GM23338 (cell line): ENCODE results near the gene LIN7C. TPM values are rescaled to one million over a fixed set of nuclear protein-coding genes. Genes with fewer than 3 reads are reported as not detected.

Experiments used
- ATAC-seq: fragments of 200-7000 bp; cut with Tn5 transposase; 3 replicates; pipeline ENCODE4 v1.9.1; 2020
- DNase-seq: peaks from one replicate; pipeline ENCODE4 v3.0.0-alpha.2; 2015; ENCODE audit warnings: low spot score
- H2AFZ ChIP-seq: fragments of 200-600 bp; sonication (generic); 2 replicates; pipeline ENCODE4 v1.8.0; 2016; ENCODE audit warnings: antibody characterized with exemption, mild to moderate bottlenecking, moderate library complexity
- H3F3A ChIP-seq: fragments of 200-600 bp; sonication (generic); replicated peaks from 2 replicates; pipeline ENCODE4 v1.8.0; 2017; ENCODE audit warnings: antibody characterized with exemption, mixed run types, low read depth
- H3K27ac ChIP-seq: fragments of 200-600 bp; sonication (generic); 2 replicates; pipeline ENCODE4 v1.6.1; 2016; ENCODE audit warnings: low read depth
- H3K27me3 ChIP-seq: fragments of 200-600 bp; sonication (generic); 2 replicates; pipeline ENCODE4 v1.8.0; 2016; ENCODE audit warnings: mild to moderate bottlenecking, mixed run types, moderate library complexity; ENCODE audit not compliant: insufficient read depth
- H3K36me3 ChIP-seq: fragments of 200-600 bp; sonication (generic); 2 replicates; pipeline ENCODE4 v1.8.0; 2016; ENCODE audit warnings: mild to moderate bottlenecking; ENCODE audit not compliant: insufficient read depth
- H3K4me1 ChIP-seq: fragments of 200-600 bp; sonication (generic); 2 replicates; pipeline ENCODE4 v1.8.0; 2016; ENCODE audit warnings: mild to moderate bottlenecking, moderate library complexity; ENCODE audit not compliant: insufficient read depth
- H3K4me2 ChIP-seq: fragments of 200-600 bp; sonication (generic); 2 replicates; pipeline ENCODE4 v1.7.1; 2017; ENCODE audit warnings: mixed run types
- H3K4me3 ChIP-seq: fragments of 200-600 bp; sonication (generic); 2 replicates; pipeline ENCODE4 v1.6.1; 2016; ENCODE audit warnings: mixed run types
- H3K79me2 ChIP-seq: fragments of 200-600 bp; sonication (generic); replicated peaks from 2 replicates; pipeline ENCODE4 v1.8.0; 2017; ENCODE audit warnings: mild to moderate bottlenecking; ENCODE audit not compliant: insufficient read depth
- H3K9me2 ChIP-seq: fragments of 200-600 bp; sonication (generic); 2 replicates; pipeline ENCODE4 v1.8.0; 2017; ENCODE audit not compliant: insufficient read depth
- H4K20me1 ChIP-seq: fragments of 200-600 bp; sonication (generic); replicated peaks from 2 replicates; pipeline ENCODE4 v1.8.0; 2017; ENCODE audit warnings: mild to moderate bottlenecking; ENCODE audit not compliant: insufficient read depth
- H3K27ac Mint-ChIP-seq: 2 replicates; pipeline ENCODE4 v1.8.0; 2020; ENCODE audit warnings: inconsistent platforms, mild to moderate bottlenecking, moderate library complexity, mixed read lengths
- H3K27me3 Mint-ChIP-seq: 3 replicates; pipeline ENCODE4 v1.8.0; 2022; ENCODE audit warnings: low read depth, mild to moderate bottlenecking, moderate library complexity, mixed read lengths, inconsistent platforms; ENCODE audit not compliant: insufficient read depth, poor library complexity
- H3K36me3 Mint-ChIP-seq: 3 replicates; pipeline ENCODE4 v1.8.0; 2021; ENCODE audit warnings: low read depth, mild to moderate bottlenecking, inconsistent platforms, moderate library complexity, mixed read lengths
- H3K4me1 Mint-ChIP-seq: 3 replicates; pipeline ENCODE4 v1.8.0; 2020; ENCODE audit warnings: mild to moderate bottlenecking, inconsistent platforms, mixed read lengths
- H3K4me3 Mint-ChIP-seq: 3 replicates; pipeline ENCODE4 v1.8.0; 2021; ENCODE audit warnings: moderate library complexity, mild to moderate bottlenecking, inconsistent platforms, mixed read lengths
- H3K9me3 Mint-ChIP-seq: 3 replicates; pipeline ENCODE4 v1.8.0; 2020; ENCODE audit warnings: moderate library complexity, mild to moderate bottlenecking, inconsistent platforms, mixed read lengths
- CREB1 ChIP-seq: fragments of 250-450 bp; sonication (Bioruptor Pico); IDR thresholded peaks from 2 replicates; pipeline ENCODE4 v1.5.0; 2020; ENCODE audit warnings: low read depth, mild to moderate bottlenecking, moderate library complexity
- ETS1 ChIP-seq: IDR thresholded peaks from 2 replicates; pipeline ENCODE4 v1.6.1; 2016; ENCODE audit warnings: antibody characterized with exemption
- EZH2phosphoT487 ChIP-seq: fragments of 200-600 bp; sonication (generic); IDR thresholded peaks from one replicate; pipeline ENCODE4 v1.8.1; 2018; ENCODE audit warnings: antibody characterized with exemption; ENCODE audit not compliant: unreplicated experiment
- JUNB ChIP-seq: IDR thresholded peaks from one replicate; pipeline ENCODE4 v1.6.1; 2016; ENCODE audit warnings: antibody characterized with exemption; ENCODE audit not compliant: unreplicated experiment
- NANOG ChIP-seq: IDR thresholded peaks from 2 replicates; pipeline ENCODE4 v1.6.1; 2016; ENCODE audit warnings: antibody characterized with exemption, borderline replicate concordance
- POLR2AphosphoS5 ChIP-seq: IDR thresholded peaks from 2 replicates; pipeline ENCODE4 v1.6.1; 2016; ENCODE audit warnings: antibody characterized with exemption, low read depth
- ZNF462 ChIP-seq: fragments of 250-450 bp; sonication (Bioruptor Pico); IDR thresholded peaks from 2 replicates; pipeline ENCODE4 v1.5.0; 2020; ENCODE audit warnings: mild to moderate bottlenecking, moderate library complexity
- polyA plus RNA-seq: library from polyadenylated mRNA; unstranded; fragments of >200 nt; fragmentation: Nextera tagmentation; extraction: Ambion mirVana; gene quantifications from 2 replicates; pipeline ENCODE4 v1.2.1, GENCODE V29; 2016
- total RNA-seq: library from RNA; depleted of rRNA; stranded (reverse); fragments of >200 nt; shearing (Covaris generic); gene quantifications from 2 replicates; pipeline ENCODE4 v1.2.3, GENCODE V29; 2014

LIN7C gene
- total and polyA plus RNA-seq, 2 experiments from 2014 or later, result 22.5 to 61.0 TPM

- peaks cover 5% of the 10 kb centered on the region for H3K36me3 Mint-ChIP-seq
- no peak overlapping the region for H3K4me3 Mint-ChIP-seq
- no peak for TF ChIP-seq EZH2phosphoT487
- no peak for TF ChIP-seq POLR2AphosphoS5
- TF ChIP-seq NANOG, result no peak
- TF ChIP-seq ZNF462 (CRISPR knock-in tag), result no peak
- TF ChIP-seq JUNB, result no peak
- TF ChIP-seq CREB1 (CRISPR knock-in tag), result no peak
- no peak for TF ChIP-seq ETS1
- H3K4me3 ChIP-seq, result no peak overlapping the region; the same call in 1 of the 2 replicates
- DNase-seq, result no peak
- H4K20me1 ChIP-seq, result peaks cover 48% of the 10 kb centered on the region
- H3K36me3 ChIP-seq, result no peaks in the 10 kb centered on the region
- peaks cover 94% of the 10 kb centered on the region for H3K79me2 ChIP-seq
- H3K4me2 ChIP-seq, result peak overlapping the region; percentile 98; the same call in 1 of the 2 replicates
- no peak overlapping the region for H3K27ac Mint-ChIP-seq
- H3K9me3 Mint-ChIP-seq, result no peaks in the 10 kb centered on the region
- H3K9me2 ChIP-seq, result no peaks in the 10 kb centered on the region
- H3K4me1 ChIP-seq, result peaks cover 59% of the 10 kb centered on the region
- no peak overlapping the region for H3K27ac ChIP-seq
- ATAC-seq, result no peak
- H3F3A ChIP-seq, result no peaks in the 10 kb centered on the region
- no peaks in the 10 kb centered on the region for H3K27me3 Mint-ChIP-seq
- peaks cover 58% of the 10 kb centered on the region for H3K4me1 Mint-ChIP-seq
- H2AFZ ChIP-seq, result no peak overlapping the region
- no peaks in the 10 kb centered on the region for H3K27me3 ChIP-seq
Measured at GRCh38 chr11:27467181-27467913, 39.2 kb downstream of the LIN7C start.
